HL-60 (cell line): Measurements from ENCODE around the gene GOLGA6L10.

Experiments used
- DNase-seq, 2 experiments: peaks; one replicate each; pipeline ENCODE4 v3.0.0-alpha.2; 2010 to 2020; ENCODE audit warnings: low read depth in 1 of 2, low spot score in 1 of 2
- H3K27ac ChIP-seq: fragments of 250-450 bp; sonication (Bioruptor Pico); replicated peaks from 2 replicates; pipeline ENCODE4 v1.5.1; 2020; ENCODE audit warnings: mild to moderate bottlenecking, moderate library complexity
- H3K27me3 ChIP-seq: fragments of 250-450 bp; sonication (Bioruptor Pico); 2 replicates; pipeline ENCODE4 v1.5.1; 2021; ENCODE audit warnings: mild to moderate bottlenecking, moderate library complexity; ENCODE audit not compliant: insufficient read depth, poor library complexity, severe bottlenecking
- H3K4me3 ChIP-seq: replicated peaks from 2 replicates; pipeline ENCODE4 v1.5.1; 2011; ENCODE audit warnings: mild to moderate bottlenecking, control low read depth, low read length; ENCODE audit not compliant: insufficient read depth
- GABPA ChIP-seq: IDR thresholded peaks from 2 replicates; pipeline ENCODE4 v1.6.1; 2012; ENCODE audit warnings: low read depth
- POLR2AphosphoS5 ChIP-seq: IDR thresholded peaks from 2 replicates; pipeline ENCODE4 v1.6.1; 2012; ENCODE audit warnings: low read depth
- SPI1 ChIP-seq: IDR thresholded peaks from 2 replicates; pipeline ENCODE4 v1.6.1; 2012; ENCODE audit warnings: low read depth, mild to moderate bottlenecking, borderline replicate concordance
- TF ChIP-seq, protein P1 (sequence below): IDR thresholded peaks from one replicate; pipeline ENCODE4 v1.5.1; 2011; ENCODE audit warnings: low read length, control low read depth, inconsistent platforms; ENCODE audit not compliant: insufficient read depth
- TF ChIP-seq, protein P2 (sequence below): IDR thresholded peaks from 2 replicates; pipeline ENCODE4 v1.6.1; 2012; ENCODE audit warnings: low read depth; ENCODE audit not compliant: insufficient replicate concordance

The GOLGA6L10 gene

DNA sequence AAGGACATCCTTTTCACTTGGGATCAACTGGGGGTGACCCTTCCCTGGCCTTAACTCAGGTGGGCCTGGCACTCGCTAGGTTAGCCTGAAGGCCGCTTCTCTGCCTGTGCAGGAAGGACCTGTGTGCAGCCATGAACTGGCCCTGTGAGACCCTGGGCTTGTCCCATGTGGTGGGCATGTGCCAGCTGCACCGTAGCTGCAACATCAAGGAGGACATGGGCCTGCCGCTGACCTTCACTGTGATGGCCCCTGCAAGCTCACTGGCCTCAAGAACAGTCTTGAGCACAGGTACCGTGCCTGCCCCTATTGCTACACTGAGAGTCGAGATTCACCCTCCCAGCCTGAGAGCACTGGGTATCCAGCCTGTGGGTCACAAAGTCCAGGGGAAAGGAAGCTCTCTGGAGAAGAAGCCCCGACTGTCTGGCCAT lies 43.6 kb downstream of the GOLGA6L10 start:
- H3K27ac ChIP-seq: no peak overlapping the region
- no peak for TF ChIP-seq GABPA
- TF ChIP-seq SPI1: no peak
- TF ChIP-seq, protein P1, sequence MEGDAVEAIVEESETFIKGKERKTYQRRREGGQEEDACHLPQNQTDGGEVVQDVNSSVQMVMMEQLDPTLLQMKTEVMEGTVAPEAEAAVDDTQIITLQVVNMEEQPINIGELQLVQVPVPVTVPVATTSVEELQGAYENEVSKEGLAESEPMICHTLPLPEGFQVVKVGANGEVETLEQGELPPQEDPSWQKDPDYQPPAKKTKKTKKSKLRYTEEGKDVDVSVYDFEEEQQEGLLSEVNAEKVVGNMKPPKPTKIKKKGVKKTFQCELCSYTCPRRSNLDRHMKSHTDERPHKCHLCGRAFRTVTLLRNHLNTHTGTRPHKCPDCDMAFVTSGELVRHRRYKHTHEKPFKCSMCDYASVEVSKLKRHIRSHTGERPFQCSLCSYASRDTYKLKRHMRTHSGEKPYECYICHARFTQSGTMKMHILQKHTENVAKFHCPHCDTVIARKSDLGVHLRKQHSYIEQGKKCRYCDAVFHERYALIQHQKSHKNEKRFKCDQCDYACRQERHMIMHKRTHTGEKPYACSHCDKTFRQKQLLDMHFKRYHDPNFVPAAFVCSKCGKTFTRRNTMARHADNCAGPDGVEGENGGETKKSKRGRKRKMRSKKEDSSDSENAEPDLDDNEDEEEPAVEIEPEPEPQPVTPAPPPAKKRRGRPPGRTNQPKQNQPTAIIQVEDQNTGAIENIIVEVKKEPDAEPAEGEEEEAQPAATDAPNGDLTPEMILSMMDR: no peak
- TF ChIP-seq, protein P2, sequence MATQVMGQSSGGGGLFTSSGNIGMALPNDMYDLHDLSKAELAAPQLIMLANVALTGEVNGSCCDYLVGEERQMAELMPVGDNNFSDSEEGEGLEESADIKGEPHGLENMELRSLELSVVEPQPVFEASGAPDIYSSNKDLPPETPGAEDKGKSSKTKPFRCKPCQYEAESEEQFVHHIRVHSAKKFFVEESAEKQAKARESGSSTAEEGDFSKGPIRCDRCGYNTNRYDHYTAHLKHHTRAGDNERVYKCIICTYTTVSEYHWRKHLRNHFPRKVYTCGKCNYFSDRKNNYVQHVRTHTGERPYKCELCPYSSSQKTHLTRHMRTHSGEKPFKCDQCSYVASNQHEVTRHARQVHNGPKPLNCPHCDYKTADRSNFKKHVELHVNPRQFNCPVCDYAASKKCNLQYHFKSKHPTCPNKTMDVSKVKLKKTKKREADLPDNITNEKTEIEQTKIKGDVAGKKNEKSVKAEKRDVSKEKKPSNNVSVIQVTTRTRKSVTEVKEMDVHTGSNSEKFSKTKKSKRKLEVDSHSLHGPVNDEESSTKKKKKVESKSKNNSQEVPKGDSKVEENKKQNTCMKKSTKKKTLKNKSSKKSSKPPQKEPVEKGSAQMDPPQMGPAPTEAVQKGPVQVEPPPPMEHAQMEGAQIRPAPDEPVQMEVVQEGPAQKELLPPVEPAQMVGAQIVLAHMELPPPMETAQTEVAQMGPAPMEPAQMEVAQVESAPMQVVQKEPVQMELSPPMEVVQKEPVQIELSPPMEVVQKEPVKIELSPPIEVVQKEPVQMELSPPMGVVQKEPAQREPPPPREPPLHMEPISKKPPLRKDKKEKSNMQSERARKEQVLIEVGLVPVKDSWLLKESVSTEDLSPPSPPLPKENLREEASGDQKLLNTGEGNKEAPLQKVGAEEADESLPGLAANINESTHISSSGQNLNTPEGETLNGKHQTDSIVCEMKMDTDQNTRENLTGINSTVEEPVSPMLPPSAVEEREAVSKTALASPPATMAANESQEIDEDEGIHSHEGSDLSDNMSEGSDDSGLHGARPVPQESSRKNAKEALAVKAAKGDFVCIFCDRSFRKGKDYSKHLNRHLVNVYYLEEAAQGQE: no peak
- TF ChIP-seq POLR2AphosphoS5: no peak
- no peaks in the 10 kb centered on the region for H3K27me3 ChIP-seq
- no peak overlapping the region for H3K4me3 ChIP-seq
- DNase-seq: no peak

DNA sequence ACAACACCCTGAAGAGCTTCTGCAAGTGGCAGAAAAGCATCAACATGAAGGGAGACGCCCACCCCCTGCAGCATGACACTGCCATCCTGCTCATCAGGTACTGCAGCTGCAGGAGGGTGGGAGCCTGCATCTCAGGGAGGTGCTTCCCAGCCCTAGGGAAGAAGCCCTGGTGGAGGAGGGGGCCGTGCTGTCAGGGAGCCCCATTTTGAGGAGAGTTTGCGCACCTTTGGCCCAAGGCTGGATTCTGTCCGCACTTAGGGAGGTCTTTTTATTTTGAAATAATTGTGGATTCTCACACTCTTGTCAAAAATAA lies 44.5 kb downstream of the GOLGA6L10 start:
- Histone ChIP-seq H3K4me3 (no peak overlapping the region), H3K27ac (no peak overlapping the region), H3K27me3 (no peaks in the 10 kb centered on the region)
- DNase-seq: no peak
- TF ChIP-seq GABPA (no peak), POLR2AphosphoS5 (no peak), SPI1 (no peak)
- TF ChIP-seq, protein P1: no peak
- TF ChIP-seq, protein P2: no peak

DNA sequence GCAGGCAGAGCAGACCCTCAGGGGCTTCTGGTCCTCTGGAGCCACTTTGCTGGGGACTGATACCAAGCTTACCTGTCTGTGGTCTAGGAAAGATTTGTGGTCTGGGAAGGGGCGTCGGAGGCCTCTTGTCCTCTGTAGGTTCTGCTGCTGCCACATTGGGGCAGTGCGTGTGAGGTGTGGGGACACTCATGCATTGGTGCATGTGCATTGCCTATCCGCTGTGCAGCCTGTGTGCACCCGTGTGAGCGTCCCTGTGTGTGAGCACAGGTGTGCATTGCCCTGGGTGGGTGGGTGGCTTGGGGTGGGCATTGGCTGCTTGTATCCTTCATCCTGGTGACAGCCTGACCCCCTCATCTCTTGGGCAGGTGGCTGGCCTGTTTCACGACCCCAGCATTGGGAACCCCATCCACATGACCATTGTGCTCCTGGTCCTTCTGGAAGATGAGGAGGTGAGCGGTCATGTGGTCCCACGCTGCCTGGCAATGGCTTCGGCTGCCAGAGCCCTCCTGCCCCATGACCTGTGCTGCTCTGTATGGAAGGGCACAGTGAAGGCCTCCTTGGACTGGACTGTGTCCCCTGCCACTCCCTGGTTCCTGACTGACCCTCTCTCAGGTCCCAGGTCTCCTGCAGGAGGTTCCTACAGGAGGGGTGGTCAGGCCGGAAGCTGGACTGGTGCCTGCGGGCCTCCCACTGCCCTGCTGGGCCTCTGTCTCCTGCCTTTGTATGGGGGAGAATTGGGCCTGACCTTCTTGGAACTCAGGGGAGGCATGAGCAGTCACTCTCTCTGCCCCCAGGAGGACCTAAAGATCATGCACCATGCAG lies 45.1 kb downstream of the GOLGA6L10 start:
- Histone ChIP-seq H3K27me3 (no peaks in the 10 kb centered on the region), H3K27ac (no peak overlapping the region), H3K4me3 (no peak overlapping the region)
- no peak for DNase-seq
- no peak for TF ChIP-seq POLR2AphosphoS5
- no peak for TF ChIP-seq SPI1
- no peak for TF ChIP-seq GABPA
- TF ChIP-seq, protein P2: no peak
- TF ChIP-seq, protein P1: no peak
